Cerebellar cortex (tissue), 1 donor: ENCODE results near the gene CLEC2D.
"Not testable (repeated sequence)": the region's sequence is repeated elsewhere in the genome, so short reads cannot be mapped to it uniquely, and the experiment has no call there.

Source experiments
- DNase-seq: peaks from one replicate; pipeline ENCODE4 v3.0.0-alpha.2; 2015; ENCODE audit warnings: low spot score

CLEC2D gene

DNA sequence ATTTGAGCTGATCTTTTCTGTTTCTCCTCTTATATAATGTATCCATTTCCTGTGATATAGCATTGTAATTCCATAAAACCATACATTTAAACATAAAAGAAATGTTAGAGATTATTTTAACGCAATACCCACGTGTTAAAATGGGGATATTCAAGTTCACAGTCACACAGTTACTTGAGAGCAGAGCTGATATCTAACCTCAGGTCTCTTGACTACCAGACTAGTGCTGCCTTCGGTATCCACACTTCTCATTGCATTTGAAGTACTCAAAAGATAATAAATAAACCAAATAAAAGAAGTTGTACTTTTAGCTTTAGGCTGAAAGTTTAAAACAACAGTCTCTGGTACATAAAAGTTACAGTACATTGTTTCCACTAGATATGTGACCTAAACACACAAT, 60.5 kb downstream of the CLEC2D start:
- DNase-seq: no peak

DNA sequence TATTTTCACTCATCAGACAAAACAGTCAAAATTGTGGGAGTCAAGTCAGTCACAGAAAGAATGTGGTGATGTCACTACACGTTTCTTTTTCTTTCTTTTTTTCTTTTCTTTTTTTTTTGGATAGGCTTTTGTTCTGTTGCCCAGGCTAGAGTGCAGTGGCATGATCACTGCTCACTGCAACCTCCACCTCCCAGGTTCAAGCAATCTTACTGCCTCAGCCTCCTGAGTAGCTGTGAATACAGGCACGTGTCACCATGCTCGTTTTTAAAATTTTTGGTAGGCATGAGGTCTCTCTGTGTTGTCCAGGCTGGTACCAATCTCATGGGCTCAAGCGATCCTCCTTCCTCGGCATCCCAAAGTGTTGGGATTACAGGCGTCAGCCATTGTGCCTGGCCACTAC, 61.1 kb downstream of the CLEC2D start:
- no peak for DNase-seq

DNA sequence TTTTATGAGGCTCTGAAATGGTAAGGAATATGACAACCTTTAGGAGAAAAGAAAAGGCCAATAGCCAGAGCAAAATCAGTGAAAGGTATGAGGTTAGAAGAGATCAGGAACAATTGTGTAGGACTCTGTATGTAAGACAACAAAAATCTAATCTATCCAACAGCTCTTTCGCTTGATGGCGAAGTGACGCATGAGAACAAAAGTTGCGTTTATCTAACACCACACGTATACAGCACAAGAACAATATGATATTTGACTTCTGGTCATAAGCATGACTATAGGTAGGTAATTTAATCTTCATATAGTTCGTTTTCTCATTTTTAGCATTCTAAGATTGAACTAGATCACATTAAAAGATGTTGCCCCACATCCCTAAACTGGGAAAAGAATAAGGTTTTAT, 61.9 kb downstream of the CLEC2D start:
- no peak for DNase-seq

DNA sequence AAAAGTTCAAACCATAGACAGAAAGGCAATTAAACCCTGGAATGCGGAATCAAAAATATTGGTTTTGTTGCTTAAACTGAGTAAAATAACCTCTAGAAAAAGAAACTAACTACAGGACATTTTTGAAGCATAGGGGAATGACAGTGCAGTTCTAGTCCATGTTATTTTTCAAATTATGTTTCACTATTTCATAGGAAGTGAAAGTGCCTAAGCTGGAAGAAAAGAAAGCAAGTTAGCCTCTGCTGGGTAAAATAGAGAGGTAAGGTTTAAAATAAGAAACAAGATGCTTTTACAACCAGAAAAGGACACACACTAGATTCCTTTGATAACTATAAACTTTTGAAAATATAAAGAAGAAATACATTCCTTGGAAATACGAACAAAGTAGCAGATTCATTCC, 62.3 kb downstream of the CLEC2D start:
- DNase-seq: no peak

DNA sequence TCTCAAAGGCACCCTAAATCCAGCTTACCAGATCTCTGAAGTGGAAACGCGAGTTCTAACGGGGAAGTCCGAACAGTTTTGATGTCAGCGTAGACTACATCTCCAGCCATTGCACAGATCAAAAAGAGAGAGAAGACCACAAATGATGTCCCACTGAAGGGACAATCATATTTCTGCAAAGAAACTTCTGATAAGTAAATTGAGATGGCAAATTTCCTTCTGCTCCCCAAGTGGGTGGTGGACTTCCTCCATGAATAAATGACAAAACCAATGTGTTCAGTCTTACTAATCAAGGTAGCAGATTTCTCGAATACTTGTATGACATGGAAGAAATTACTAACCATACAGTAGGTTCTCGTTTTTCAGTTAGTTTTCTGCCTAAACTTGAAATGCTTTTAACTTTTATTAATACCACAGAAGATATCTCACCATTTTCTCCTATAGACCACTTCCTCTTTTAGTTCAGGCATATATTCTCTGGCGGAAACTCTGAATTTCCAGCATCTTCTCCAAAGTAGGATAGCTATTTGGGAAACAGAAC, 63.5 kb downstream of the CLEC2D start, which contains the start of gene CLECL1:
Gene CLECL1, minus strand, starts transcription at position 177 of the 541 bp plus-strand sequence.
- no peak for DNase-seq

DNA sequence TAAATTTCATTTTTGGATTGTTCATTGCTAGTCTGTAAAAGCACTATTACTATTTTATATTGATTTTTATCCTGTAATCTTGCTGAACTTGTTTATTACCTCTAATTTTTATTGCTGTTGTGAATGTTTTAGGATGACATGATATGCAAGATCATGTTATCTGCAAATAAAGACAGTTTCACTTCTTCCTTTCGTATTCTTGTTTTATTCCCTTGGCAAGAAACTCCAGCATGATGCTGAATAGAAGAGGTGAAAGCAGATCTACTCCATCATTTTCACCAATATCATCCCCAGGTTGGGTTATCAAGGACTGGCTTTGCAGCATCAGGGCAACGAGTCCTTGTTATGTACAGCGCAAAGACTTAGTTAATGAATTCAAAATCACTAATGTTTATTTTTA, 66.1 kb downstream of the CLEC2D start:
- DNase-seq: no peak

DNA sequence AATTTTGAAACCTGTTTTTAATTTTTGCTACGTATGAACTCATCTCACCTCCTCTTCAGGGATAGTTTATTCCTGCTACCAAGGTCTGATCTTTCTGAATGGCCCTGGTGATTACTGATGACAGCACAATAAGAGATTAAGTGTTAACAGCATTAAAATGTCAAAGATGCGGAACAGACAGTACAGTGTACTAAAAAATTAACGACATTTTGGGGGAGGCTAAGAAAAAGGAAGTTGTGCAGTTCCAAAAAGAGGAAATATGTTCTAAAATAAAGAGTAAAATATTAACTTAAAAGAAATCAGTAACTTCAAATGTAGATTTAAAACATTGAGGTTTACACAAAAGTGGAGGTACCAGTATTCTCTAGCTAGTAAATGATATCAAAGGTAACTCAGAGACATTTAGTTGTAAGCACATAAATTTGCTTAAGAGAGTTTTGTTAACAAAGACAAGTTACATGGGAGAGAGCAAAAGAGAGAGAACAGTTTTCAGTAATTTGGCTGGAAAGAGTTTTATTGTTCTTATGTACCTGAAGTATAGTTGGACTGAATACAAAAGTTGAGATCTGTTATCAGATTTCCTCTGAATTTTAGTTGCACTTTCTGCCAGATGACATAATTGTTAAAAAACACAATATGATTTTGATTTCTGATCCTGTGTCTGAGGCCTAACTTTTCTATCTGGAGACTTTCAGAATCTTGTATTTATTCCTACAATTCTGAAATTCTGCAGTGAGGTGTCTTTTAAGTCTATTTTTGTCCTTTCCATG, 67.6 kb downstream of the CLEC2D start:
- DNase-seq: no peak

DNA sequence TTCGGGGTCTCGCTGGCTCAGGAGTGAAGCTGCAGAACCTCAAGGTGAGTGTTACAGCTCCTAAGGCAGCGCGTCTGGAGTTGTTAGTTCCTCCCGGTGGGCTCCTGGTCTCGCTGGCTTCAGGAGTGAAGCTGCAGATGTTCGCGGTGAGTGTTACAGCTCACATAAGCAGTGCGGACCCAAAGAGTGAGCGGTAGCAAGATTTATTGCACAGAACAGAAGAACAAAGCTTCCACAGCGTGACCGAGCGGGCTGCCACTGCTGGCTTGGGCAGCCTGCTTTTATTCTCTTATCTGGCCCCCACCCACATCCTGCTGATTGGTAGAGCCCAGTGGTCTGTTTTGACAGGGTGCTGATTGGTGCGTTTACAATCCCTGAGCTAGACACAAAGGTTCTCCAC, 69.4 kb downstream of the CLEC2D start:
- DNase-seq: not testable (repeated sequence)

DNA sequence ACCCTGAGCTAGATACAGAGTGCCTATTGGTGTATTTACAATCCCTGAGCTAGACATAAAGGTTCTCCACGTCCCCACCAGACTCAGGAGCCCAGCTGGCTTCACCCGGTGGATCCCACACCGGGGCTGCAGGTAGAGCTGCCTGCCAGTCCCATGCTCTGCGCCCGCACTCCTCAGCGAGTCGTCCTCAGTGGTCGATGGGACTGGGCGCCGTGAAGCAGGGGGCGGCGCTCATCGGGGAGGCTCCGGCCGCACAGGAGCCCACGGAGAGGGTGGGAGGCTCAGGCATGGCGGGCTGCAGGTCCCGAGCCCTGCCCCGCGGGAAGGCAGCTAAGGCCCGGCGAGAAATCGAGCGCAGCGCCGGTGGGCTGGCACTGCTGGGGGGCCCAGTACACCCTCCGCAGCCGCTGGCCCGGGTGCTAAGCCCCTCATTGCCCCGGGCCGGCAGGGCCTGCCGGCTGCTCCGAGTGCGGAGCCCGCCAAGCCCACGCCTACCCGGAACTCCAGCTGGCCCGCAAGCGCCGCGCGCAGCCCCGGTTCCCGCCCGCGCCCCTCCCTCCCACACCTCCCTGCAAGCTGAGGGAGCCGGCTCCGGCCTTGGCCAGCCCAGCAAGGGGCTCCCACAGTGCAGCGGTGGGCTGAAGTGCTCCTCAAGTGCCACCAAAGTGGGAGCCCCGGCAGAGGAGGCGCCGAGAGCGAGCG, 70.0 kb downstream of the CLEC2D start:
- DNase-seq: not testable (repeated sequence)

DNA sequence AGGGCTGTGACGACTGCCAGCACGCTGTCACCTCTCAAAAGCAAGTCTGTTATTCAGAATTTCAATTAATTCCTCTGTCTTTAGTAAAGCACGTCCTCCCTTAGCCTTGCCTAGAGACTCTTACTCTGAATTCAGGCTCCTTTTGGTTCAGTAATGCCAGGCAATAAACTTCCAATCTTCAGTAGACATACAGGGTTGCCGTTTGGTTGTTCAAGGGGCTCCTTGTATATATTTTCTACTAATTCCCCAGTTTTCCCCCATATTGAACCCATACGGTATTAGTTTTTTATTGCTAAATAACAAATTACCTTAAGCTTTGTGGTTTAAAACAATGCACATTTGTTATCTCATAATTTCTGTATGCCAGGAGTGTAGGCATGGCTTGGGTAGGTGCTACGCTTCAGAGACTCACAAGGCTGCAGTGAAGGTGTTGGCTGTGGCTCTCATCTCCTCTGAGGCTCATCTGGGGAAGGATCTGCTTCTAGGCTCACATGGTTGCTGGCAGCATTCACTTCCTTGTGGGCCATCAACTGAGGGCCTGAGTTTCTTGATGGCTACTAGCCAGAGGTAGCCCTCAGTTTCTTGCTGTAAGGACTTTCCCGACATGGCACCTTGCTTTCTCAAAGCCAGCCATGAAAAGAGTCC, 70.7 kb downstream of the CLEC2D start:
- no peak for DNase-seq

DNA sequence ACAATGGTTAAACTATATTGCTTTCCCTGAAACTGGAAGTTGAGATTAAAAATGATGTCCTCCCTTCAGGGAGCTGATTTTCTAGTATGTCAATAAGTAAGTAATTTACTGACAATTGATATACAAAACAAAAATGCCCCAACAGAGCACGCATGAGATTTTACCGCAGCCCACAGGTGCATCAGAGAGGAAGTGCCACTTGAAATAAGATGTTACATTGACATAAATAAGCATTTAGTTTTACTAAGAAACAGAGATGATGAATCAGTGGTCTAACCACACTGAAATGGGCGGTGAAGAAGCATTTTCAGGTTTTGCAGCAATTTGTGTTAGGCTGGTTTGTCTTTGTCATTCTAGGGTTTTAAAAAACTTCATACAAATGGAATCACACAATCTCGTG, 72.2 kb downstream of the CLEC2D start:
- no peak for DNase-seq

DNA sequence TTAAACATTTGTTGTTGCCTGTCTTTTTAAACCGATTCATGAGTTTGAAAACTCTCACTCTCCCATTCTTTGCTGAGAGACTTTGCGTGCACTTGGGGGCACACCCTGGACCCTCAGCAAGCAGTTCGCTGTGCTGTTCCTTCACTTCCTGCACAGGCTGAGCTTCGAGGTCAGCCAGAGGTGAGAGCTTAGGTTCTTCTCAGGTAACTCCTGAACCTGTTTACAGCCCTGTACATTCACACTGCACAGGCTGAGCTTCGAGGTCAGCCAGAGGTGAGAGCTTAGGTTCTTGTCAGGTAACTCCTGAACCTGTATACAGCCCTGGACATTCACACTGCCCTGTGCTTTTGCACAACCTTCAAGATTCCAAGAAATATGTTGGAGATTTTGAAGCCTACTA, 73.1 kb downstream of the CLEC2D start:
- no peak for DNase-seq

DNA sequence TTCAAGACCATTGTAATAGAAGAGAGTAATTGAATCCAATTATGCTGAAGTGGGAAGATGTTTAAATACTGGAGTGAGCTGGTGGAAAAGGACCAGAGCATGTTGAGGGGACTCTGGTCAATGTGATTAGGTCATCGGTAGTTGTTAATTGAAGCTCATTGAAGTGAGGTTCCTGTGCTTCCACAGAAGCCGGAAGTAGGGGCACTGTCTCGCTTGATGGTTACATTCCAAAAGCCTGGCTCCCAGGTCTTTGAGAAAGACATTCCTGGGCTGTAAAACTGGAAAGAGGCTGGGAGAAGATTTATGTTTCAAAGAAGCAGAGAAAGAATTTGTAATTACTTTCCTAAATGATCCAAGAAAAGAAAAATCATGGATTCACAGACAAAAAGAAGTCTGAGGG, 75.7 kb downstream of the CLEC2D start:
- DNase-seq: no peak
